IMR-90 (cell line): Measurements from ENCODE around the gene PKD1. TPM values are rescaled to one million over a fixed set of nuclear protein-coding genes. Genes with fewer than 3 reads are reported as not detected.

Experiments
- ATAC-seq: fragments of 200-7000 bp; cut with Tn5 transposase; 2 replicates; pipeline ENCODE4 v1.9.1; 2020; ENCODE audit warnings: low read depth, mild to moderate bottlenecking, moderate library complexity
- BruUV-seq: library from RNA; stranded (reverse); fragments of 400-500 nt; replicated peaks from 2 replicates; lab custom pipeline; 2021; lab: Mats Ljungman, UMichigan
- CTCF ChIA-PET: fragments of 300-600 bp; formaldehyde crosslinking; extraction: SDS; loops from one replicate; lab custom pipeline; 2021; ENCODE audit warnings: antibody characterized with exemption; lab: Yijun Ruan, JAX
- POLR2A ChIA-PET: fragments of 300-600 bp; sonication (Branson Sonifier 250); formaldehyde crosslinking; loops from one replicate; lab custom pipeline; 2022; ENCODE audit warnings: antibody characterized with exemption; ENCODE audit not compliant: unreplicated experiment; lab: Charles Lee
- DNase-seq: peaks from one replicate; pipeline ENCODE4 v3.0.0; 2013
- H2AFZ ChIP-seq: replicated peaks from 2 replicates; pipeline ENCODE3; 2013; ENCODE audit warnings: low read length, mild to moderate bottlenecking; ENCODE audit not compliant: poor library complexity
- H2AK5ac ChIP-seq: 2 replicates; pipeline ENCODE4 v1.6.1; 2013; ENCODE audit warnings: low read depth, low read length, inconsistent platforms
- H2AK9ac ChIP-seq: replicated peaks from 2 replicates; pipeline ENCODE3; 2013; ENCODE audit warnings: mild to moderate bottlenecking, low read depth, low read length, moderate library complexity; ENCODE audit not compliant: poor library complexity
- H2BK120ac ChIP-seq: 2 replicates; pipeline ENCODE4 v1.6.1; 2013; ENCODE audit warnings: low read depth, low read length, inconsistent platforms
- H2BK15ac ChIP-seq: 3 replicates; pipeline ENCODE4 v1.6.1; 2013; ENCODE audit warnings: low read depth, low read length, inconsistent platforms
- H2BK20ac ChIP-seq: 2 replicates; pipeline ENCODE4 v1.6.1; 2013; ENCODE audit warnings: low read depth, mild to moderate bottlenecking, inconsistent platforms, low read length, moderate library complexity
- H2BK5ac ChIP-seq: 2 replicates; pipeline ENCODE4 v1.6.1; 2013; ENCODE audit warnings: mild to moderate bottlenecking, low read depth, low read length, inconsistent platforms; ENCODE audit not compliant: poor library complexity, severe bottlenecking
- H3K14ac ChIP-seq: replicated peaks from 2 replicates; pipeline ENCODE4 v1.6.1; 2013; ENCODE audit warnings: low read depth, low read length, inconsistent platforms
- H3K18ac ChIP-seq: 2 replicates; pipeline ENCODE4 v1.6.1; 2013; ENCODE audit warnings: low read depth, low read length, control low read depth
- H3K23ac ChIP-seq: 2 replicates; pipeline ENCODE4 v1.6.1; 2013; ENCODE audit warnings: low read depth, low read length, inconsistent platforms
- H3K27ac ChIP-seq: 2 replicates; pipeline ENCODE4 v1.5.1; 2013; ENCODE audit warnings: mild to moderate bottlenecking, control low read depth, low read length; ENCODE audit not compliant: insufficient read depth
- H3K27me3 ChIP-seq: 2 replicates; pipeline ENCODE4 v1.6.1; 2013; ENCODE audit warnings: low read length; ENCODE audit not compliant: control insufficient read depth, insufficient read depth
- H3K36me3 ChIP-seq: 2 replicates; pipeline ENCODE4 v1.6.1; 2013; ENCODE audit warnings: low read length, mixed read lengths; ENCODE audit not compliant: control insufficient read depth, insufficient read depth
- H3K4ac ChIP-seq: 2 replicates; pipeline ENCODE4 v1.6.1; 2013; ENCODE audit warnings: low read depth, low read length, inconsistent platforms
- H3K4me1 ChIP-seq: 2 replicates; pipeline ENCODE4 v1.6.1; 2013; ENCODE audit warnings: low read length, mixed read lengths; ENCODE audit not compliant: control insufficient read depth, insufficient read depth
- H3K4me2 ChIP-seq: 2 replicates; pipeline ENCODE4 v1.6.1; 2013; ENCODE audit warnings: low read depth, mild to moderate bottlenecking, control low read depth, low read length, moderate library complexity
- H3K4me3 ChIP-seq: 2 replicates; pipeline ENCODE4 v1.5.1; 2013; ENCODE audit warnings: low read depth, mild to moderate bottlenecking, control low read depth, low read length, moderate library complexity; ENCODE audit not compliant: insufficient read depth
- H3K56ac ChIP-seq: 2 replicates; pipeline ENCODE4 v1.6.1; 2013; ENCODE audit warnings: low read length, inconsistent platforms; ENCODE audit not compliant: insufficient read depth; ENCODE audit errors: extremely low read depth
- H3K79me1 ChIP-seq, 2 experiments: 2 replicates each; pipeline ENCODE4 v1.6.1; 2013; ENCODE audit warnings: low read length in 2 of 2, inconsistent platforms in 1 of 2, low read depth in 1 of 2
- H3K9ac ChIP-seq: 2 replicates; pipeline ENCODE4 v1.6.1; 2013; ENCODE audit warnings: low read depth, low read length, control low read depth
- H3K9me1 ChIP-seq: 2 replicates; pipeline ENCODE4 v1.6.1; 2013; ENCODE audit warnings: low read length, inconsistent platforms; ENCODE audit not compliant: insufficient read depth
- H3K9me3 ChIP-seq: 2 replicates; pipeline ENCODE4 v1.6.1; 2013; ENCODE audit warnings: low read length; ENCODE audit not compliant: control insufficient read depth, insufficient read depth
- H4K20me1 ChIP-seq: 2 replicates; pipeline ENCODE4 v1.6.1; 2013; ENCODE audit warnings: low read length, inconsistent platforms; ENCODE audit not compliant: insufficient read depth
- H4K5ac ChIP-seq: 2 replicates; pipeline ENCODE4 v1.6.1; 2013; ENCODE audit warnings: mild to moderate bottlenecking, low read depth, low read length, control low read depth
- H4K8ac ChIP-seq, 2 experiments: 2 replicates each; pipeline ENCODE4 v1.6.1; 2013; ENCODE audit warnings: low read depth in 2 of 2, low read length in 2 of 2, control low read depth in 1 of 2, inconsistent platforms in 1 of 2
- H4K91ac ChIP-seq: 2 replicates; pipeline ENCODE4 v1.6.1; 2013; ENCODE audit warnings: low read depth, low read length, inconsistent platforms; ENCODE audit not compliant: insufficient read depth
- BHLHE40 ChIP-seq: fragments of 150-350 bp; IDR thresholded peaks from 2 replicates; pipeline ENCODE4 v1.6.1; 2016; ENCODE audit warnings: mild to moderate bottlenecking, low read depth, low read length
- CEBPB ChIP-seq: IDR thresholded peaks from 2 replicates; pipeline ENCODE4 v1.6.1; 2012; ENCODE audit warnings: low read depth, low read length, improper control_type of control experiment
- NFE2L2 ChIP-seq: fragments of 150-350 bp; IDR thresholded peaks from 2 replicates; pipeline ENCODE4 v1.6.1; 2016; ENCODE audit warnings: low read depth, mild to moderate bottlenecking, low read length
- POLR2A ChIP-seq: IDR thresholded peaks from 2 replicates; pipeline ENCODE4 v1.6.1; 2012; ENCODE audit warnings: mild to moderate bottlenecking, low read depth, low read length
- RCOR1 ChIP-seq: IDR thresholded peaks from 2 replicates; pipeline ENCODE4 v1.6.1; 2012; ENCODE audit warnings: mild to moderate bottlenecking, low read length, improper control_type of control experiment; ENCODE audit not compliant: insufficient replicate concordance
- SMC3 ChIP-seq: fragments of 150-350 bp; IDR thresholded peaks from 2 replicates; pipeline ENCODE4 v1.6.1; 2016; ENCODE audit warnings: low read depth, mild to moderate bottlenecking, antibody characterized with exemption, low read length, moderate library complexity
- USF2 ChIP-seq: fragments of 150-350 bp; IDR thresholded peaks from 2 replicates; pipeline ENCODE4 v1.6.1; 2017; ENCODE audit warnings: mild to moderate bottlenecking, antibody characterized with exemption, low read length, low read depth
- WGBS, 2 experiments: methylation state at CpG; one replicate each; pipeline versions ENCODE4 v1.1.5 to v1.1.7; 2013; ENCODE audit warnings: missing lambda C conversion rate in 2 of 2; ENCODE audit not compliant: insufficient read length in 1 of 2; ENCODE audit errors: extremely low coverage in 2 of 2; 5-methylcytosine and 5-hydroxymethylcytosine counted together
- dilution Hi-C: fragments of 300-500 bp; cut with HindIII; formaldehyde crosslinking; loops from one replicate; pipeline ENCODE4 v1.14.3; 2018; ENCODE audit warnings: low sequenced_read_pairs; ENCODE audit not compliant: unreplicated experiment
- in situ Hi-C: fragments of 300-500 bp; cut with MboI; formaldehyde crosslinking; loops from 3 replicates; pipeline ENCODE4 v1.14.3; 2019; ENCODE audit warnings: low sequenced_read_pairs, inconsistent platforms, mixed read lengths
- intact Hi-C: fragments of 100-400 bp; cut with micrococcal nuclease; formaldehyde crosslinking; loops from 2 replicates; pipeline ENCODE4 v1.10.0; 2022
- polyA plus RNA-seq, 3 experiments: library from polyadenylated mRNA; depleted of rRNA; stranded (reverse); fragments of >200 nt; gene quantifications; 2 replicates each; pipeline ENCODE4 v1.2.3, GENCODE V29; 2012; ENCODE audit warnings: low replicate concordance in 1 of 3
- total RNA-seq: library from RNA; depleted of rRNA; stranded (reverse); fragments of >200 nt; gene quantifications from 2 replicates; pipeline ENCODE4 v1.2.3, GENCODE V29; 2012
- TF ChIP-seq, protein P1 (sequence below): fragments of 150-350 bp; IDR thresholded peaks from 2 replicates; pipeline ENCODE4 v1.6.1; 2016; ENCODE audit warnings: low read depth, mild to moderate bottlenecking, low read length, moderate library complexity, borderline replicate concordance

PKD1 gene
- total and polyA plus RNA-seq, 2 of the 4 experiments (the other 2 are of a cell fraction) = 7.9 to 97.3 TPM

DNA sequence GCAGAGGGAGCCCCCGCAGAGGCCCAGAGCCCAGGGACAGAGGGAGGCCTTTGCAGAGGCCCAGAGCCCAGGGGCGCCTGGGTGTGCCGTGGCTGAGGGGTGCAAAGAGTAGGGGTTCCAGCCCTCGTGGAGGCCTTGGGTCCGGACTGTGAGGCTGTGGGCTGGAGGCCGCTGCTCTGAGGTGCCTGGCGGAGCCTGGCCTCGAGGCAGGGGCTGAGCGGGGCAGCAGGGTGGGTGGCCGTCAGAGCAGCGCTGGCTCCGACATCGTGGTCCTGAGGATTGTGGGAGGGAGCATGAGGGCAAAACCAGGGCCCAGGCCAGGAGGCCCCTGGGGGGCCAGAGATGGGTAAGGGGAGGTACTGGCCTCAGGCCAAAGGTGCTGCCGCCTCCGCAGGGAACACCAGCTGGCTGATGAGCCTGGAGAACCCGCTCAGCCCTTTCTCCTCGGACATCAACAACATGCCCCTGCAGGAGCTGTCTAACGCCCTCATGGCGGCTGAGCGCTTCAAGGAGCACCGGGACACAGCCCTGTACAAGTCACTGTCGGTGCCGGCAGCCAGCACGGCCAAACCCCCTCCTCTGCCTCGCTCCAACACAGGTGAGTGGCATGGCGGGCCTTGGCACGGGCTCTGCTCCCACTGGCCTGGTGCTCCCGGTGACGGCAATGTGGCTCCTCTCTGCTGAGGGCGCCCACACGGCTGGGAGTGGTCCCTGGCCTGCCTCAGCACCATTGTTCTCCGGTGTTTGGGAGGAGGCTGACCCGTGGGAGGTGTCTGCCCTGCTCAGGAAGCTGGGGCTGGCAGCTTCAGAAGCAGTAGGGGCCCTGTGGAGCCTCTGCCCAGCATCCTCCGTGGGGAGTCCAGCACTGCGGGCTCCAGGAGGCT lies 54.3 kb downstream of the PKD1 start:
- no TSS peak for BruUV-seq
- intact Hi-C loops = no loop called here

More for the DNA sequence above, 54.3 kb downstream of the PKD1 start:
- Histone ChIP-seq H2BK5ac (no peak overlapping the region), H3K79me1 (0 out of 4 replicates have a peak, but pooled peaks cover 0 to 3% of the 10 kb centered on the region in 2 experiments), H3K4me2 (no peak overlapping the region), H4K20me1 (peaks cover 5% of the 10 kb centered on the region), H4K5ac (no peak overlapping the region), H3K36me3 (peaks cover 73% of the 10 kb centered on the region), H3K18ac (no peak overlapping the region), H2BK120ac (no peak overlapping the region), H3K27ac (no peak overlapping the region), H4K8ac (no peak overlapping the region), H2AK9ac (no peak overlapping the region), H2BK20ac (no peak overlapping the region), H3K56ac (no peak overlapping the region), H3K4ac (no peak overlapping the region), H3K4me3 (no peak overlapping the region), H3K14ac (no peak overlapping the region), H3K9me3 (no peaks in the 10 kb centered on the region), H3K27me3 (no peaks in the 10 kb centered on the region), H4K91ac (no peak overlapping the region), H3K4me1 (peaks cover 3% of the 10 kb centered on the region; the same call in 1 of the 2 replicates), H3K9me1 (no peaks in the 10 kb centered on the region), H2AK5ac (no peak overlapping the region), H3K23ac (no peak overlapping the region), H3K9ac (no peak overlapping the region), H2AFZ (peak overlapping the region; percentile 51), H2BK15ac (no peak overlapping the region)
- DNase-seq (no peak), ATAC-seq (no peak)
- in situ Hi-C loops = no loop called here
- ChIA-PET CTCF (no interaction called here), POLR2A (interaction anchor here (0.5 kb wide), 1 partner anchor 15 kb away, joined by 5 read pairs; no protein-coding TSS in a partner anchor)
- 86% methylated on average over 10 of the region's 35 CpGs; no CpG with 5 or more reads in 1 of the 2 experiments for WGBS, 2 experiments
- dilution Hi-C loops = no loop called here
- TF ChIP-seq NFE2L2 (no peak), POLR2A (no peak), RCOR1 (no peak), CEBPB (no peak), SMC3 (no peak), USF2 (no peak), BHLHE40 (no peak)
- TF ChIP-seq, protein P1, sequence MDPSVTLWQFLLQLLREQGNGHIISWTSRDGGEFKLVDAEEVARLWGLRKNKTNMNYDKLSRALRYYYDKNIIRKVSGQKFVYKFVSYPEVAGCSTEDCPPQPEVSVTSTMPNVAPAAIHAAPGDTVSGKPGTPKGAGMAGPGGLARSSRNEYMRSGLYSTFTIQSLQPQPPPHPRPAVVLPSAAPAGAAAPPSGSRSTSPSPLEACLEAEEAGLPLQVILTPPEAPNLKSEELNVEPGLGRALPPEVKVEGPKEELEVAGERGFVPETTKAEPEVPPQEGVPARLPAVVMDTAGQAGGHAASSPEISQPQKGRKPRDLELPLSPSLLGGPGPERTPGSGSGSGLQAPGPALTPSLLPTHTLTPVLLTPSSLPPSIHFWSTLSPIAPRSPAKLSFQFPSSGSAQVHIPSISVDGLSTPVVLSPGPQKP = no peak
